Uterus (tissue), 2 donors: ENCODE results near the gene CAMTA1.

ENCODE experiments used
- CTCF ChIP-seq, 4 experiments: fragments of 200-600 bp in 2 of 4; fragments of 450-650 bp in 2 of 4; sonication (generic) in 2 of 4; IDR thresholded peaks; one replicate each; pipeline ENCODE4 v1.5.1; 2016 to 2019; ENCODE audit warnings: antibody characterized with exemption in 4 of 4, mild to moderate bottlenecking in 2 of 4, moderate library complexity in 1 of 4
- POLR2A ChIP-seq, 2 donors: fragments of 450-650 bp; IDR thresholded peaks; one replicate each; pipeline ENCODE4 v1.6.1; 2016; ENCODE audit warnings: antibody characterized with exemption in 2 of 2, mild to moderate bottlenecking in 1 of 2, moderate library complexity in 1 of 2

GRCh38 chr1:7515175-7515574, 729.9 kb downstream of the CAMTA1 start:
- TF ChIP-seq CTCF (IDR thresholded peaks at IDR 0.05) (no peak), POLR2A (IDR thresholded peaks at IDR 0.05) (no peak)
